Renal cortex interstitium (tissue), 11 donors: ENCODE results near the gene TRIM54. TPM values are rescaled to one million over a fixed set of nuclear protein-coding genes. Genes with fewer than 3 reads are reported as not detected.
"Not testable (repeated sequence)": the region's sequence is repeated elsewhere in the genome, so short reads cannot be mapped to it uniquely, and the experiment has no call there.

Experiments used
- DNase-seq, 11 donors: peaks; one replicate each; pipeline ENCODE4 v3.0.0-alpha.2; 2013; ENCODE audit warnings: low read depth in 9 of 11, low spot score in 4 of 11; ENCODE audit errors: extremely low read depth in 1 of 11
- polyA plus RNA-seq, 3 donors: library from polyadenylated mRNA; unstranded; fragments of 120-200 nt; gene quantifications; one replicate each; pipeline ENCODE4 v1.2.1, GENCODE V29; 2013; ENCODE audit not compliant: insufficient read length in 3 of 3

Gene TRIM54
- polyA plus RNA-seq, 3 donors = 5.3 to 7.7 (median 5.7) TPM

GRCh38 chr2:27304488-27305240, 22.4 kb downstream of the TRIM54 start:
- DNase-seq = no peak

- DNase-seq = no peak
These were observed 23.3 kb downstream of the TRIM54 start for GRCh38 chr2:27305516-27305915.

- no peak for DNase-seq
These were observed 23.9 kb downstream of the TRIM54 start for GRCh38 chr2:27306136-27306535.

GRCh38 chr2:27306573-27307286, 24.5 kb downstream of the TRIM54 start:
- DNase-seq = no peak

GRCh38 chr2:27307287-27307544, 25.0 kb downstream of the TRIM54 start:
- no peak for DNase-seq

GRCh38 chr2:27307545-27308358, 25.5 kb downstream of the TRIM54 start:
- no peak for DNase-seq

GRCh38 chr2:27308359-27308881, 26.2 kb downstream of the TRIM54 start, which contains the start of gene UCN:
UCN (minus strand) TSS chr2:27308445; CDS start chr2:27307895, 550 bp downstream.
- DNase-seq = peak in 7 of 11 donors; percentile 31 to 75 (median 68)

- no peak for DNase-seq
These were observed 27.4 kb downstream of the TRIM54 start for GRCh38 chr2:27309651-27310050.

- no peak for DNase-seq
These were observed 29.9 kb downstream of the TRIM54 start for GRCh38 chr2:27312152-27312551.

- DNase-seq = no peak
These were observed 31.8 kb downstream of the TRIM54 start for GRCh38 chr2:27313882-27314645.

GRCh38 chr2:27314709-27315108, 32.5 kb downstream of the TRIM54 start:
- no peak for DNase-seq

GRCh38 chr2:27315122-27315521, 32.9 kb downstream of the TRIM54 start:
- DNase-seq = no peak

GRCh38 chr2:27316655-27317412, 34.6 kb downstream of the TRIM54 start:
- no peak for DNase-seq

- DNase-seq = not testable (repeated sequence)
These were observed 37.6 kb downstream of the TRIM54 start for GRCh38 chr2:27319839-27320238.

- DNase-seq = no peak
These were observed 38.8 kb downstream of the TRIM54 start for GRCh38 chr2:27320958-27321543.

GRCh38 chr2:27322301-27322765, 40.1 kb downstream of the TRIM54 start:
- no peak for DNase-seq

GRCh38 chr2:27322766-27323595, 40.8 kb downstream of the TRIM54 start, which contains the start of gene MPV17:
MPV17 (minus strand) TSS chr2:27323097; CDS start chr2:27322517, 580 bp downstream.
- peak; percentile 83 to 94 (median 90) for DNase-seq
